Smooth muscle cell (in vitro differentiated cells): Measurements from ENCODE around the gene WTAP. TPM values are rescaled to one million over a fixed set of nuclear protein-coding genes. Genes with fewer than 3 reads are reported as not detected.

ENCODE experiments used
- DNase-seq: peaks from one replicate; lab custom pipeline; 2025; ENCODE audit not compliant: unreplicated experiment; lab: John Stamatoyannopoulos, UW
- H2AFZ ChIP-seq: fragments of 200-600 bp; sonication (generic); 2 replicates; pipeline ENCODE4 v1.6.0; 2016; ENCODE audit warnings: antibody characterized with exemption, low read depth, mild to moderate bottlenecking
- H3F3A ChIP-seq: fragments of 200-600 bp; sonication (generic); 2 replicates; pipeline ENCODE4 v1.6.0; 2017; ENCODE audit warnings: antibody characterized with exemption, low read depth
- H3K27ac ChIP-seq: fragments of 200-600 bp; sonication (generic); 2 replicates; pipeline ENCODE4 v1.5.1; 2016; ENCODE audit warnings: low read depth, mild to moderate bottlenecking
- H3K27me3 ChIP-seq: fragments of 200-600 bp; sonication (generic); 2 replicates; pipeline ENCODE4 v1.6.1; 2016; ENCODE audit warnings: low read depth, mild to moderate bottlenecking
- H3K36me3 ChIP-seq: fragments of 200-600 bp; sonication (generic); 2 replicates; pipeline ENCODE4 v1.5.1; 2016; ENCODE audit warnings: low read depth
- H3K4me1 ChIP-seq: fragments of 200-600 bp; sonication (generic); 2 replicates; pipeline ENCODE4 v1.5.1; 2016; ENCODE audit warnings: low read depth
- H3K4me2 ChIP-seq: fragments of 200-600 bp; sonication (generic); 2 replicates; pipeline ENCODE4 v1.6.0; 2016; ENCODE audit warnings: mild to moderate bottlenecking
- H3K4me3 ChIP-seq: fragments of 200-600 bp; sonication (generic); 2 replicates; pipeline ENCODE4 v1.5.1; 2016; ENCODE audit warnings: mild to moderate bottlenecking
- H3K79me2 ChIP-seq: fragments of 200-600 bp; sonication (generic); 2 replicates; pipeline ENCODE4 v1.6.0; 2016; ENCODE audit warnings: low read depth, mild to moderate bottlenecking
- H3K9ac ChIP-seq: fragments of 200-600 bp; sonication (generic); 2 replicates; pipeline ENCODE4 v1.6.0; 2016; ENCODE audit warnings: low read depth
- H3K9me3 ChIP-seq: fragments of 200-600 bp; sonication (generic); replicated peaks from 2 replicates; pipeline ENCODE4 v1.5.1; 2016; ENCODE audit warnings: low read depth
- H4K20me1 ChIP-seq: fragments of 200-600 bp; sonication (generic); 2 replicates; pipeline ENCODE4 v1.6.0; 2016; ENCODE audit warnings: low read depth
- WGBS: methylation state at CpG from one replicate; pipeline ENCODE4 v1.1.7; 2016; ENCODE audit warnings: low lambda C conversion rate; 5-methylcytosine and 5-hydroxymethylcytosine counted together
- polyA plus RNA-seq: library from polyadenylated mRNA; unstranded; fragments of >200 nt; fragmentation: Nextera tagmentation; extraction: Ambion mirVana; gene quantifications from 2 replicates; pipeline ENCODE4 v1.2.1, GENCODE V29; 2016
- total RNA-seq: library from RNA; depleted of rRNA; stranded (reverse); fragments of >200 nt; gene quantifications from 2 replicates; pipeline ENCODE4 v1.2.3, GENCODE V29; 2014
- TF ChIP-seq, protein P1 (sequence below): fragments of 200-600 bp; sonication (generic); IDR thresholded peaks from 2 replicates; pipeline ENCODE4 v1.5.1; 2017; ENCODE audit warnings: borderline replicate concordance, mild to moderate bottlenecking, antibody characterized with exemption; ENCODE audit not compliant: insufficient read depth, poor library complexity, severe bottlenecking

WTAP gene
- total and polyA plus RNA-seq, 2 experiments from 2014 or later = 39.4 to 90.2 TPM

DNA sequence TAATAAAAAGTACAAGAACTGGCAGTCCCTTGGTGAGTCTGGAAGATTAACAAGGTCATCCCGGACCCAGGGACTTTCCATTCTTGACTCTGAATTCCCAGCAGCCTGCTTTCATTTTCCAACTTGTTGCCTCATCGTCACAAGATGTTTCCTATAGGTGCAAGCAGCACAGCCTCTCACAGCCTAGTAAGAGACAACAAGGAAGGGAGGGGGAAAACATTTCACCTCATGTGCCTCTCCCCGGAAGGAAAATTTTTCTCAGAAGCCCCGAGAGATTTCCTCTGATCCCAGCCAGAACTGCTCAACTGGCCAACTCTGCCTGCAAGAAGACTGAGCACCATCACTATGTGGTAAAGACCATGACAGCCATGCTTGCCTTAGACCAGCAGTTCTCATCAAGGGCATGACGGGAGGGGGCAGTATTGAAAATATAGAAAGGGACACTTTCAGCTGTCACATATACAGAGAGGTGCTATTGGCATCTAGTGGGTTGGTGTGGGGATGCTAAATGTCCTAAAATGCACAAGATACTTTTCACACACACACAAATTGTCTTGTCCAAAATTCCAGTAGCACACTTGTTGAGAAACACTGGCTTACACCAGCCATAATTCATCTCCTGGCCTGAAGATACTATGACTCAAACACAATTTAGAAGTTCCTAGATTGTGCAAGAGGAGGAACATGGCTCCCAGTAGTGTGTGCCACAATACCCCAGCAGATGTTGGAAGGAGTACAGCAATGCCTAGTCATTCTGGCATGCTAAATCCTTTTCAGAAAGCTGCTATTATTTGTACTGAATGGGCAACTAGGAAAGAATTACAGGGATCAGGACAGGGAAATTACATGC is 10.8 kb upstream of the WTAP start:
- peaks cover 4% of the 10 kb centered on the region for H4K20me1 ChIP-seq
- peaks cover 8% of the 10 kb centered on the region for H3F3A ChIP-seq
- H3K4me3 ChIP-seq = no peak overlapping the region
- no peaks in the 10 kb centered on the region for H3K36me3 ChIP-seq
- DNase-seq = no peak
- H3K4me2 ChIP-seq = peak overlapping the region; percentile 42
- H3K79me2 ChIP-seq = peaks cover 8% of the 10 kb centered on the region
- 60% methylated on average over 5 of the region's 5 CpGs for WGBS
- peak overlapping the region; percentile 47 for H3K9ac ChIP-seq
- peak overlapping the region; percentile 75 for H3K27ac ChIP-seq
- H3K9me3 ChIP-seq = no peaks in the 10 kb centered on the region
- TF ChIP-seq, protein P1, sequence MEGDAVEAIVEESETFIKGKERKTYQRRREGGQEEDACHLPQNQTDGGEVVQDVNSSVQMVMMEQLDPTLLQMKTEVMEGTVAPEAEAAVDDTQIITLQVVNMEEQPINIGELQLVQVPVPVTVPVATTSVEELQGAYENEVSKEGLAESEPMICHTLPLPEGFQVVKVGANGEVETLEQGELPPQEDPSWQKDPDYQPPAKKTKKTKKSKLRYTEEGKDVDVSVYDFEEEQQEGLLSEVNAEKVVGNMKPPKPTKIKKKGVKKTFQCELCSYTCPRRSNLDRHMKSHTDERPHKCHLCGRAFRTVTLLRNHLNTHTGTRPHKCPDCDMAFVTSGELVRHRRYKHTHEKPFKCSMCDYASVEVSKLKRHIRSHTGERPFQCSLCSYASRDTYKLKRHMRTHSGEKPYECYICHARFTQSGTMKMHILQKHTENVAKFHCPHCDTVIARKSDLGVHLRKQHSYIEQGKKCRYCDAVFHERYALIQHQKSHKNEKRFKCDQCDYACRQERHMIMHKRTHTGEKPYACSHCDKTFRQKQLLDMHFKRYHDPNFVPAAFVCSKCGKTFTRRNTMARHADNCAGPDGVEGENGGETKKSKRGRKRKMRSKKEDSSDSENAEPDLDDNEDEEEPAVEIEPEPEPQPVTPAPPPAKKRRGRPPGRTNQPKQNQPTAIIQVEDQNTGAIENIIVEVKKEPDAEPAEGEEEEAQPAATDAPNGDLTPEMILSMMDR = no peak
- H2AFZ ChIP-seq = no peak overlapping the region
- peaks cover 11% of the 10 kb centered on the region for H3K4me1 ChIP-seq
- no peaks in the 10 kb centered on the region for H3K27me3 ChIP-seq

- Histone ChIP-seq H3K4me2 (no peak overlapping the region), H3K79me2 (peaks cover 26% of the 10 kb centered on the region), H3K36me3 (no peaks in the 10 kb centered on the region), H3K4me1 (peaks cover 11% of the 10 kb centered on the region), H3K9me3 (no peaks in the 10 kb centered on the region), H4K20me1 (peaks cover 4% of the 10 kb centered on the region), H3K27ac (no peak overlapping the region), H2AFZ (no peak overlapping the region), H3K27me3 (no peaks in the 10 kb centered on the region), H3K9ac (no peak overlapping the region), H3K4me3 (no peak overlapping the region), H3F3A (peaks cover 8% of the 10 kb centered on the region)
- WGBS = 48% methylated on average over 3 of the region's 3 CpGs
- TF ChIP-seq, protein P1 = no peak
- no peak for DNase-seq
Observed at GRCh38 chr6:159718634-159719033, 8.7 kb upstream of the WTAP start.

GRCh38 chr6:159719287-159719686 is 8.0 kb upstream of the WTAP start:
- Histone ChIP-seq H4K20me1 (peaks cover 4% of the 10 kb centered on the region), H3K4me3 (no peak overlapping the region), H3K36me3 (no peaks in the 10 kb centered on the region), H3K9ac (no peak overlapping the region), H3K4me1 (peaks cover 11% of the 10 kb centered on the region), H3K27ac (no peak overlapping the region), H3K79me2 (peaks cover 33% of the 10 kb centered on the region), H3F3A (peaks cover 8% of the 10 kb centered on the region), H3K9me3 (no peaks in the 10 kb centered on the region), H3K27me3 (no peaks in the 10 kb centered on the region), H2AFZ (no peak overlapping the region), H3K4me2 (no peak overlapping the region)
- no peak for DNase-seq
- TF ChIP-seq, protein P1 = no peak
- 91% methylated on average over 7 of the region's 7 CpGs for WGBS
